Left kidney (tissue), 2 donors: ENCODE measurements around the gene ZDHHC13. TPM values are rescaled to one million over a fixed set of nuclear protein-coding genes. Genes with fewer than 3 reads are reported as not detected.
"Not testable (repeated sequence)": the region's sequence is repeated elsewhere in the genome, so short reads cannot be mapped to it uniquely, and the experiment has no call there.

Experiments used
- DNase-seq: peaks from one replicate; pipeline ENCODE4 v3.0.0-alpha.2; 2013
- polyA plus RNA-seq: library from polyadenylated mRNA; unstranded; fragments of 120-200 nt; gene quantifications from one replicate; pipeline ENCODE4 v1.2.1, GENCODE V29; 2013; ENCODE audit not compliant: insufficient read length

ZDHHC13 gene
- polyA plus RNA-seq, 1 donor, result 24.2 TPM

- DNase-seq, result no peak
These were observed 17.9 kb upstream of the ZDHHC13 start for GRCh38 chr11:19099093-19099492.

- no peak for DNase-seq
These were observed 16.1 kb upstream of the ZDHHC13 start for GRCh38 chr11:19100885-19101284.

- DNase-seq, result no peak
These were observed 15.0 kb upstream of the ZDHHC13 start for GRCh38 chr11:19101796-19102520.

- DNase-seq, result no peak
These were observed 14.5 kb upstream of the ZDHHC13 start for GRCh38 chr11:19102521-19102900.

- DNase-seq, result no peak
These were observed 12.0 kb upstream of the ZDHHC13 start for GRCh38 chr11:19105011-19105410.

GRCh38 chr11:19107125-19107524 is 9.8 kb upstream of the ZDHHC13 start:
- no peak for DNase-seq

- DNase-seq, result no peak
These were observed 6.7 kb upstream of the ZDHHC13 start for GRCh38 chr11:19110295-19110694.

GRCh38 chr11:19111809-19112208 is 5.2 kb upstream of the ZDHHC13 start:
- no peak for DNase-seq

GRCh38 chr11:19116276-19116970 is 545 bp upstream of the ZDHHC13 start:
- no peak for DNase-seq

- no peak for DNase-seq
These were observed 761 bp downstream of the ZDHHC13 start for GRCh38 chr11:19117760-19118097.

GRCh38 chr11:19121646-19122045 is 4.7 kb downstream of the ZDHHC13 start:
- DNase-seq, result no peak

GRCh38 chr11:19122960-19123615 is 6.1 kb downstream of the ZDHHC13 start:
- no peak for DNase-seq

- DNase-seq, result not testable (repeated sequence)
These were observed 9.8 kb downstream of the ZDHHC13 start for GRCh38 chr11:19126562-19127325.

- DNase-seq, result no peak
These were observed 17.0 kb downstream of the ZDHHC13 start for GRCh38 chr11:19134004-19134403.

- DNase-seq, result not testable (repeated sequence)
These were observed 19.9 kb downstream of the ZDHHC13 start for GRCh38 chr11:19136884-19137283.

GRCh38 chr11:19145319-19145718 is 28.4 kb downstream of the ZDHHC13 start:
- no peak for DNase-seq

GRCh38 chr11:19156892-19157291 is 39.9 kb downstream of the ZDHHC13 start:
- no peak for DNase-seq

GRCh38 chr11:19160847-19161246 is 43.9 kb downstream of the ZDHHC13 start:
- DNase-seq, result no peak

GRCh38 chr11:19161651-19162050 is 44.7 kb downstream of the ZDHHC13 start:
- DNase-seq, result no peak

GRCh38 chr11:19162951-19163505 is 46.1 kb downstream of the ZDHHC13 start:
- DNase-seq, result no peak

GRCh38 chr11:19163617-19164016 is 46.6 kb downstream of the ZDHHC13 start:
- no peak for DNase-seq

- DNase-seq, result no peak
These were observed 47.4 kb downstream of the ZDHHC13 start for GRCh38 chr11:19164230-19164855.
